HEK293T (cell line): ENCODE measurements around the gene KRTAP10-2.

ENCODE experiments used
- FOXM1 ChIP-seq: fragments of 450-650 bp; IDR thresholded peaks from 2 replicates; pipeline ENCODE4 v1.6.1; 2017; ENCODE audit warnings: mild to moderate bottlenecking, borderline replicate concordance
- LEF1 ChIP-seq: fragments of 450-650 bp; IDR thresholded peaks from 2 replicates; pipeline ENCODE4 v1.6.1; 2017; ENCODE audit warnings: mild to moderate bottlenecking, borderline replicate concordance
- ZNF384 ChIP-seq: fragments of 450-650 bp; IDR thresholded peaks from 2 replicates; pipeline ENCODE4 v1.6.1; 2016

GRCh38 chr21:44539991-44540666, 11.2 kb downstream of the KRTAP10-2 start, which contains the start of gene KRTAP10-1:
- no peak for TF ChIP-seq ZNF384
- TF ChIP-seq LEF1, result no peak
- no peak for TF ChIP-seq FOXM1
